ENCODE data around the gene CBLL2. TPM values are rescaled to one million over a fixed set of nuclear protein-coding genes. Genes with fewer than 3 reads are reported as not detected.

The CBLL2 gene, protein sequence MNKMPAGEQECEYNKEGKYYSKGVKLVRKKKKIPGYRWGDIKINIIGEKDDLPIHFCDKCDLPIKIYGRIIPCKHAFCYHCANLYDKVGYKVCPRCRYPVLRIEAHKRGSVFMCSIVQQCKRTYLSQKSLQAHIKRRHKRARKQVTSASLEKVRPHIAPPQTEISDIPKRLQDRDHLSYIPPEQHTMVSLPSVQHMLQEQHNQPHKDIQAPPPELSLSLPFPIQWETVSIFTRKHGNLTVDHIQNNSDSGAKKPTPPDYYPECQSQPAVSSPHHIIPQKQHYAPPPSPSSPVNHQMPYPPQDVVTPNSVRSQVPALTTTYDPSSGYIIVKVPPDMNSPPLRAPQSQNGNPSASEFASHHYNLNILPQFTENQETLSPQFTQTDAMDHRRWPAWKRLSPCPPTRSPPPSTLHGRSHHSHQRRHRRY
- not detected for polyA plus RNA-seq (2013, experiment 1 of 2)
- not detected for polyA plus RNA-seq (2013, experiment 2 of 2)

DNA sequence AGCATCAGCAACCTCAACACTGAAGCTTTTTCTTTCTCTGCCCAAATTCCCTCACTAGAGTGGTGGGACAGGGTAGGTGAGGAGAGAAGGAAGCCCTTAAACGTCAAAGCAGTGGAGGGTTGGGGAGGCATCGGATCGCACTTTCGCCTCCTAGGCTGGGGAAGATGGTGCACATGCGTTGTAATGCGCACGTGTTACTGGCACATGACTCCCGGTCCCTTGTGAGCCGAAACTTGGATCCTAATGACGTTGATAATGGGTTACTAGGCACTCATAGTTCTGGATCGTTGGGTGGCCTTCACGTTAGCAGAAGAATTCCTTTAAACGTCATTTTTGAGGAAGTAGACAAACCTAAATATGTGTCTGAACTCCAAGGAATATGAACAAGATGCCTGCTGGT, at the start of gene CBLL2:
TSS of gene CBLL2 (plus strand) at position 301 of the 400 bp plus-strand sequence. CDS start at position 380, 79 bp downstream.
- WGBS = 95% methylated on average over 13 of the region's 13 CpGs

DNA sequence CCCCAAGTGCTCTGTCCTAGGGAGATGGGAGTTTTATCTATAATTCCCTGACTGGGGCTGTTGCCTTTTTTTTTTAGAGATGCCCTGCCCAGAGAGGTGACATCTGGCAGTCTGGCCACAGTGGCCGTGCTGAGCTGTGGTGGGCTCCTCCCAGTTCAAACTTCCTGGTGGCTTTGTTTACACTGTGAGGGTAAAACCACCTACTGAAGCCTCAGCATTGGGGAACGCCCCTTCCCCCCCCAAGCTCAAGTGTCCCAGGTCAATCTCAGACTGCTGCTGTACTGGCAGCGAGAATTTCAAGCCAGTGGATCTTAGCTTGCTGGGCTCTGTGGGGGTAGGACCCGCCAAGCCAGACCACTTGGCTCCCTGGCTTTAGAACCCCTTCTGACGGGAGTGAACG, 38.3 kb upstream of the CBLL2 start:
- H3K9me3 ChIP-seq (ENCODE audit: insufficient read depth, low read depth, low read length) = no peaks in the 10 kb centered on the region
- WGBS = 82% methylated on average over 6 of the region's 6 CpGs
- H3K27ac ChIP-seq (ENCODE audit: low read depth, low read length) = no peak overlapping the region
- H3K9ac ChIP-seq (ENCODE audit: low read depth, low read length) = no peak overlapping the region
- H3K27me3 ChIP-seq (ENCODE audit: insufficient read depth, low read length) = no peaks in the 10 kb centered on the region
- H3K4me3 ChIP-seq (ENCODE audit: low read length) = no peak overlapping the region
- no peaks in the 10 kb centered on the region for H3K36me3 ChIP-seq (ENCODE audit: insufficient read depth, low read length)
- H3K4me1 ChIP-seq (ENCODE audit: insufficient read depth, low read length) = no peaks in the 10 kb centered on the region

More for the DNA sequence above, at the start of gene CBLL2:
- no peaks in the 10 kb centered on the region for H3K4me1 ChIP-seq (ENCODE audit: insufficient read depth, low read length)
- no peak within 1 kb of the TSS for H3K27ac ChIP-seq (ENCODE audit: low read depth, low read length)
- H3K9me3 ChIP-seq (ENCODE audit: insufficient read depth, low read depth, low read length) = no peaks in the 10 kb centered on the region
- H3K36me3 ChIP-seq (ENCODE audit: insufficient read depth, low read length) = no peaks in the 10 kb centered on the region
- H3K27me3 ChIP-seq (ENCODE audit: insufficient read depth, low read length) = no peaks in the 10 kb centered on the region
- no peak within 1 kb of the TSS for H3K9ac ChIP-seq (ENCODE audit: low read depth, low read length)
- H3K4me3 ChIP-seq (ENCODE audit: low read length) = no peak within 1 kb of the TSS

DNA sequence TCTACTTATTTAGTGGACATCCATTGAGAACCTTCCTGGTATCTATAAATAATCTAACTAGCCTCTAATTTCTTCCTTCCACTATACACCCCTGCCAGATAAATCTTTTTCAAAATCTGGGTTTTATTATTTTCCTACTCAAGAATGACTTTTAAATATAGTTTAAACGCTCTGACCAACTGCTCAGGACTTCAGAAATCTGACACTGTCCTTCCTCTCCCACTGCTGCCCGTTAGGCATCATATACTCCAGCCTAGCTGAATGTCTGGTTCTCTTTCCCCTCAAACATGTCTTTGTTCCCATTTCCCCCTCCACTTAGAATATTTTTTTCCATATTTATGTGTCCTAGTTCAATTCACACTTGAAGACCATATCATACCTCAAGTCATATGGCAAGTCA, 35.2 kb upstream of the CBLL2 start:
- 88% methylated on average over 2 of the region's 2 CpGs for WGBS
- Histone ChIP-seq H3K9ac (ENCODE audit: low read depth, low read length) (no peak overlapping the region), H3K4me3 (ENCODE audit: low read length) (no peak overlapping the region), H3K27me3 (ENCODE audit: insufficient read depth, low read length) (no peaks in the 10 kb centered on the region), H3K4me1 (ENCODE audit: insufficient read depth, low read length) (no peaks in the 10 kb centered on the region), H3K36me3 (ENCODE audit: insufficient read depth, low read length) (no peaks in the 10 kb centered on the region), H3K27ac (ENCODE audit: low read depth, low read length) (no peak overlapping the region), H3K9me3 (ENCODE audit: insufficient read depth, low read depth, low read length) (no peaks in the 10 kb centered on the region)

DNA sequence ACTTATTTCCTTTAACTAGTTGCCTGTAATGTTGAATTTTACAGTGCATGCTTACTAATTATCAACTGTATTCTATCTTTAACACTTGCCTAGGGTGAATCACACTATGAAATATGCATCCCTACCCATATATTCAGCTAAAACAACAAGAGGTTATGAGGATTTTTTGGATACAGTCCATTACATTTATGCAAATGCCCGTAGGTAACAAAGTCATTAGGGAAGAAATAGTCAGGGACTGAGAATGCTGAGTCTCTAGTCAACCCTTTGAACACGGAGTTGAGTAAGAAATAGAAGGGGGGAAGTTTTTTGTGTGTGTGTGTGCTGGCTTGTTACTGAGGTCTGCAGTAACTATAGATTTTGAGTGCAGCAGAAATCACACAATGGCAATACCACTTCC, 26.1 kb upstream of the CBLL2 start:
- no peaks in the 10 kb centered on the region for H3K9me3 ChIP-seq (ENCODE audit: insufficient read depth, low read depth, low read length)
- H3K4me3 ChIP-seq (ENCODE audit: low read length) = no peak overlapping the region
- H3K36me3 ChIP-seq (ENCODE audit: insufficient read depth, low read length) = no peaks in the 10 kb centered on the region
- H3K27me3 ChIP-seq (ENCODE audit: insufficient read depth, low read length) = no peaks in the 10 kb centered on the region
- 97% methylated on average over 2 of the region's 2 CpGs for WGBS
- no peak overlapping the region for H3K27ac ChIP-seq (ENCODE audit: low read depth, low read length)
- H3K4me1 ChIP-seq (ENCODE audit: insufficient read depth, low read length) = no peaks in the 10 kb centered on the region
- H3K9ac ChIP-seq (ENCODE audit: low read depth, low read length) = no peak overlapping the region

DNA sequence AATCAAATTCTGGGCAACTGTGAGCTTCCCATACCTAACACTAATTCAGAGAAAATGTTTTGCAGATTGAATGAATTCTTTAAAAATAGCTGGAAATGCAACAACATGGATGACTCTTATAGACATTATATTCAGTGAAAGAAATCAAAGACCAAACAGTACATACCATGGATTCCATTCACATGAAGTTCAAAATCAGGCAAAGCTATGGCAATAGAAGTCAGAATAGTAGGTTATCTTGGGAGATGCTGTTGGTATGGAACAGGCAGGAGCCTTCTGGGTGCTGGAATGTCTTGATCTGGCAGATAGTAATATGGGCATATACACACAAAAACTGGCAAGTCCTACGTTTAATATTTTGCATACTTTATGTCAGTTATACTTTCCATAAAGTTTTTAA, 25.5 kb upstream of the CBLL2 start:
- Histone ChIP-seq H3K4me3 (ENCODE audit: low read length) (no peak overlapping the region), H3K36me3 (ENCODE audit: insufficient read depth, low read length) (no peaks in the 10 kb centered on the region), H3K4me1 (ENCODE audit: insufficient read depth, low read length) (no peaks in the 10 kb centered on the region), H3K9me3 (ENCODE audit: insufficient read depth, low read depth, low read length) (no peaks in the 10 kb centered on the region), H3K27me3 (ENCODE audit: insufficient read depth, low read length) (no peaks in the 10 kb centered on the region), H3K9ac (ENCODE audit: low read depth, low read length) (no peak overlapping the region), H3K27ac (ENCODE audit: low read depth, low read length) (no peak overlapping the region)
- no CpG with 5 or more reads among the region's 1 CpG for WGBS

DNA sequence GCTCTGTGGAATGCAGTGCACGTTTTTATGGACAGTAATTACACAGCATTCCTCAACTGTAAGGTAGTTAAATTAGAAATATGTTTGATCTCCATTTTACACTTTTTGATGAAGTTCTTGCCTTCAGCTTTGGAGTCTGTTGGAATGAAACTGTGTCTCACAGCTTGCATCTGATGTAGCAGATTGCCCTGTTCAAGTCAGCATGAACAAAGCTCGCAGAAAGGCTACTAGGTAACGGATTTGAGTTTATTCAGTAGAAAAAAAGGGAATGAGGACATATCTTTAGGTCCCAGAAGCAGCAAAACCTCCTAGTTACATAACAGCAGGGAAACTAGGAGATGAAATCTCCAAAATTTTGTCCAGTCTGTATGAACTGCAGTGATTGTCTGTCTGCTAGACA, 24.3 kb upstream of the CBLL2 start:
- Histone ChIP-seq H3K27ac (ENCODE audit: low read depth, low read length) (no peak overlapping the region), H3K4me3 (ENCODE audit: low read length) (no peak overlapping the region), H3K36me3 (ENCODE audit: insufficient read depth, low read length) (no peaks in the 10 kb centered on the region), H3K9ac (ENCODE audit: low read depth, low read length) (no peak overlapping the region), H3K4me1 (ENCODE audit: insufficient read depth, low read length) (no peaks in the 10 kb centered on the region), H3K27me3 (ENCODE audit: insufficient read depth, low read length) (no peaks in the 10 kb centered on the region), H3K9me3 (ENCODE audit: insufficient read depth, low read depth, low read length) (no peaks in the 10 kb centered on the region)
- WGBS = 80% methylated on average over 3 of the region's 3 CpGs

DNA sequence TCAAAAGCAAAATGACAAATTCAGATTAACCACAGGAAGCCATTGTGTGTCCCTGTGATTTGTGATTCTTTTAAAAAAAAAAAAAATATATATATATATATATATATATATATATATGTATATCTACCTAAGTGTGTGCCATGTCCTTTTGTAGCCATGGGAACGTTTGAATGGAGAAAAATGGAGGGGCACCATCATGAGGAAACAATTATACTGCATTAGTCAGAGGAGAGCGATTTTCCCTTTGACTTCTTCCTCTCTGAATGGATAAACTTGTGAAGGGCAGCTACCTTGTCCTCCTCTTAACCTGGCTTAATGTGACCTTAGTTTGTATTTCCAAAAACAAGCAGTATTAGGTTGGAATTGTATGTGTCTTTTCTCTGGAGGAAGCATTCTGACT, 23.3 kb upstream of the CBLL2 start:
- Histone ChIP-seq H3K36me3 (ENCODE audit: insufficient read depth, low read length) (no peaks in the 10 kb centered on the region), H3K4me1 (ENCODE audit: insufficient read depth, low read length) (no peaks in the 10 kb centered on the region), H3K9ac (ENCODE audit: low read depth, low read length) (no peak overlapping the region), H3K27ac (ENCODE audit: low read depth, low read length) (no peak overlapping the region), H3K4me3 (ENCODE audit: low read length) (no peak overlapping the region), H3K9me3 (ENCODE audit: insufficient read depth, low read depth, low read length) (no peaks in the 10 kb centered on the region), H3K27me3 (ENCODE audit: insufficient read depth, low read length) (no peaks in the 10 kb centered on the region)
- 71% methylated on average over 1 of the region's 2 CpGs for WGBS

DNA sequence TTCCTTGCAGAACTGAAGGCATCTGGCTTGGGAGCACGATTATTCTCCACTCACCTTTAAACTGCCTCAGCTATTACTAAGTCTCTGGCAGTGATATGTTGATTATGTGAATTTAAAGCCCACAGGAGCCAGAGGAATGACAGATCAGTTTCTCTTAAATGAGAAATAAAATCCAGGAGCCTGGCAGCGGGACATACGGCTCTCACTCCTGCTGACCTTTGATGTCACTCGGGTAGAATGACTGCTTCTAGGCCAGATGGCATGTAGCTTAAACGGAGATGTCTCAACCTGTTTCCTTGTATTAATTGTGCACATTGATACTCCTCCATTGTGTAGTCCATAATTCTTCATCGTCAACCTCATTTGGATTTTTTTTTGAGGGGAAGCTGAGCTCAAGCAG, 4.0 kb upstream of the CBLL2 start:
- 93% methylated on average over 5 of the region's 6 CpGs for WGBS
- no peak overlapping the region for H3K27ac ChIP-seq (ENCODE audit: low read depth, low read length)
- H3K36me3 ChIP-seq (ENCODE audit: insufficient read depth, low read length) = no peaks in the 10 kb centered on the region
- no peaks in the 10 kb centered on the region for H3K4me1 ChIP-seq (ENCODE audit: insufficient read depth, low read length)
- no peaks in the 10 kb centered on the region for H3K27me3 ChIP-seq (ENCODE audit: insufficient read depth, low read length)
- no peaks in the 10 kb centered on the region for H3K9me3 ChIP-seq (ENCODE audit: insufficient read depth, low read depth, low read length)
- H3K4me3 ChIP-seq (ENCODE audit: low read length) = no peak overlapping the region
- no peak overlapping the region for H3K9ac ChIP-seq (ENCODE audit: low read depth, low read length)

DNA sequence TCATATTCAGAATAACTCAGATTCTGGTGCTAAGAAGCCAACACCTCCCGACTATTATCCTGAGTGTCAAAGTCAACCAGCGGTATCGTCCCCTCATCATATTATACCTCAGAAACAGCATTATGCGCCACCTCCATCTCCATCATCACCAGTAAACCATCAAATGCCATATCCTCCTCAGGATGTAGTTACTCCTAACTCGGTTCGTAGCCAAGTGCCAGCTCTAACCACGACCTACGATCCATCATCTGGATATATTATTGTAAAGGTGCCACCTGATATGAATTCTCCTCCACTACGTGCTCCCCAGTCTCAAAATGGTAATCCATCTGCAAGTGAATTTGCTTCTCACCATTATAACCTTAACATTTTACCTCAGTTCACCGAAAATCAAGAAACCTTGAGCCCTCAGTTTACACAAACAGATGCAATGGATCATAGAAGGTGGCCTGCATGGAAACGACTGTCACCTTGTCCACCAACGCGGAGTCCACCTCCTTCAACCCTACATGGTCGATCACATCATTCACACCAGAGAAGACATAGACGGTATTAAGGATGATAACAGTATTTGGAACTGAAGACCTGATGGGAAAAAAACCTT, 1.1 kb downstream of the CBLL2 start:
- Histone ChIP-seq H3K27me3 (ENCODE audit: insufficient read depth, low read length) (no peaks in the 10 kb centered on the region), H3K36me3 (ENCODE audit: insufficient read depth, low read length) (no peaks in the 10 kb centered on the region), H3K9ac (ENCODE audit: low read depth, low read length) (no peak overlapping the region), H3K4me3 (ENCODE audit: low read length) (no peak overlapping the region), H3K9me3 (ENCODE audit: insufficient read depth, low read depth, low read length) (no peaks in the 10 kb centered on the region), H3K4me1 (ENCODE audit: insufficient read depth, low read length) (no peaks in the 10 kb centered on the region), H3K27ac (ENCODE audit: low read depth, low read length) (no peak overlapping the region)
- 96% methylated on average over 13 of the region's 15 CpGs for whole genome bisulfite sequencing

DNA sequence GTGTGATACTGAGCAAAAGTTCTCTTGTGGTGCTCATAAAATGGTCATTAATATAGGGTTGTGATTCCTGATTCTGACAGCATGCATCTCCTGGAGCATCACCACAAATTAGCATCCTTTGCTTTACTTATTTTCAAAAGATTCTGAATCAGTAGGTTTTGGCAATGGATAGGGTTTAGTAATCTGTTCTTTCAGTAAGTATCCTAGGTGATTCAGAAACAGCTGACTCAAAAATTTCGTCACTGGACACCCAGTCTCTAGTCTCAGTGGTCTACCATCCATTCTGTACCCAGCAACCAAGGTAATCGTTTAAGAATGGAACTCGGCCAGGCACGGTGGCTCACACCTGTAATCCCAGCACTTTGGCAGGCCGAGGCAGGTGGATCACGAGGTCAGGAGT, 4.1 kb downstream of the CBLL2 start:
- 96% methylated on average over 6 of the region's 6 CpGs for WGBS

DNA sequence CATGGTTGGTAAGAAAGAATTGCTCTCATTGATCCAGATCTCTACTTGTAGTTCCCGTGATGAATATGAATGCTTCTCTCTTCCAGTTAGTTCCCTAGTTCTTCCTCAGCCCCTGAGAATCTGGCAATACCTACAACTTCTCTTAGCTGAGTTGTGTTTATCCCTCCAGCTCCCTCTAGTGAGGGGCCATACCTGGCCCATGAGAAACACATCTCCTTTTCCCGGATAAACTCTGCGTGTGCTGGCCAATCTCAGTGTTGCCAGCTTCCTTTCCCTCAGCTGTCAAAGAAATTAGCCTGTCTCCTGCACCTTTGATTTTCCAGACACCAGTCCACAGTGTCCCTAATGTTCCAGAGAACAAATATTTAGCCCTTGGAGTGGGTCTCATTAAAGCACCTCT, 5.7 kb downstream of the CBLL2 start:
- H3K9me3 ChIP-seq (ENCODE audit: insufficient read depth, low read depth, low read length) = no peaks in the 10 kb centered on the region
- no peak overlapping the region for H3K4me3 ChIP-seq (ENCODE audit: low read length)
- no peaks in the 10 kb centered on the region for H3K27me3 ChIP-seq (ENCODE audit: insufficient read depth, low read length)
- H3K4me1 ChIP-seq (ENCODE audit: insufficient read depth, low read length) = no peaks in the 10 kb centered on the region
- H3K9ac ChIP-seq (ENCODE audit: low read depth, low read length) = no peak overlapping the region
- no peak overlapping the region for H3K27ac ChIP-seq (ENCODE audit: low read depth, low read length)
- WGBS = 78% methylated on average over 3 of the region's 3 CpGs
- H3K36me3 ChIP-seq (ENCODE audit: insufficient read depth, low read length) = no peaks in the 10 kb centered on the region

More for the DNA sequence above, 4.1 kb downstream of the CBLL2 start:
- H3K4me3 ChIP-seq (ENCODE audit: low read length) = no peak overlapping the region
- H3K27ac ChIP-seq (ENCODE audit: low read depth, low read length) = no peak overlapping the region
- H3K36me3 ChIP-seq (ENCODE audit: insufficient read depth, low read length) = no peaks in the 10 kb centered on the region
- H3K9ac ChIP-seq (ENCODE audit: low read depth, low read length) = no peak overlapping the region
- H3K9me3 ChIP-seq (ENCODE audit: insufficient read depth, low read depth, low read length) = no peaks in the 10 kb centered on the region
- H3K4me1 ChIP-seq (ENCODE audit: insufficient read depth, low read length) = no peaks in the 10 kb centered on the region
- H3K27me3 ChIP-seq (ENCODE audit: insufficient read depth, low read length) = no peaks in the 10 kb centered on the region
